ENCODE results near the gene SMIM20.

- TF ChIP-seq, protein P1, sequence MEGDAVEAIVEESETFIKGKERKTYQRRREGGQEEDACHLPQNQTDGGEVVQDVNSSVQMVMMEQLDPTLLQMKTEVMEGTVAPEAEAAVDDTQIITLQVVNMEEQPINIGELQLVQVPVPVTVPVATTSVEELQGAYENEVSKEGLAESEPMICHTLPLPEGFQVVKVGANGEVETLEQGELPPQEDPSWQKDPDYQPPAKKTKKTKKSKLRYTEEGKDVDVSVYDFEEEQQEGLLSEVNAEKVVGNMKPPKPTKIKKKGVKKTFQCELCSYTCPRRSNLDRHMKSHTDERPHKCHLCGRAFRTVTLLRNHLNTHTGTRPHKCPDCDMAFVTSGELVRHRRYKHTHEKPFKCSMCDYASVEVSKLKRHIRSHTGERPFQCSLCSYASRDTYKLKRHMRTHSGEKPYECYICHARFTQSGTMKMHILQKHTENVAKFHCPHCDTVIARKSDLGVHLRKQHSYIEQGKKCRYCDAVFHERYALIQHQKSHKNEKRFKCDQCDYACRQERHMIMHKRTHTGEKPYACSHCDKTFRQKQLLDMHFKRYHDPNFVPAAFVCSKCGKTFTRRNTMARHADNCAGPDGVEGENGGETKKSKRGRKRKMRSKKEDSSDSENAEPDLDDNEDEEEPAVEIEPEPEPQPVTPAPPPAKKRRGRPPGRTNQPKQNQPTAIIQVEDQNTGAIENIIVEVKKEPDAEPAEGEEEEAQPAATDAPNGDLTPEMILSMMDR (IDR thresholded peaks at IDR 0.05), result no peak
- no peak for TF ChIP-seq POLR2A (IDR thresholded peaks at IDR 0.05)
Observed at GRCh38 chr4:25962393-25962792, 48.4 kb downstream of the SMIM20 start.

All from esophagus squamous epithelium (tissue), 4 donors.